ENCODE results near the gene GRAMD2B.

GRAMD2B gene

DNA sequence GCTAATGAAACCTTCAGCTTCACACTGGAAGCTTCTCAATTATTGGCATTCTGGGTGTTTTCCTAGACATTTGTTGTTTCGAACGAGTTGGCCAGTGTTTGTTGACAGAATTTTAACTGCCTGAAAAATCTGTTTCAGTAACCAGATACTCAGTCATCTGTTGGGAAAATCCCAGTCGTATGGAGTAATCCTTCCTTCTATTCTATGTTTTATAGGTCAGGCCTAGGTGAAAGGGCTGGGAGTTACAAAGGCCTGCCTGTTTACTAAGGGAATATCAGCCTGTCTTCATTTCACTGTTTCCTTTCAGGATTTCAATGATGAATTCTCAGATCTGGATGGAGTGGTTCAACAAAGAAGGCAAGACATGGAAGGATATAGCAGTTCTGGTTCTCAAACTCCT, 59.9 kb downstream of the GRAMD2B start:
- no peak for DNase-seq

- DNase-seq, result no peak
Measured at GRCh38 chr5:126484253-126484652, 61.0 kb downstream of the GRAMD2B start.

DNA sequence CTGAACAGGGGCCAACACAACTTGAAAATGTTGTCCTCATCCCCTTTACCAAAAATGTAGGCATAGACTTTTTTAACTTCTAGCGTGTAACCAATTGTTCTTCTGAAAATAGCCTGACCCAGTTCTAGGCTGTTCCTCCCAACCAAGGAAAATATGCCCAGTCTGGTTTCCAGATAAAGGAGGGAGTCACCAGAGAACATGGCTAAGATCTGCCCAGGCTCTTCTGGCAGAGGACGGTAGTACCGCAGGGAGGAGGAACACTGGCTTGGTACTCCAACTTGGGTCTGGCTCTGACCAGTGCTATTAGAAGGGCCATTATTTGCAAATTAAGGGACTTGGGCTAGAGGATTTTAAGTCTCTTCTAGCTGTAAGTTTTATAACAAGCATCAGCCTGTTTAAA, 63.1 kb downstream of the GRAMD2B start:
- no peak for DNase-seq

GRCh38 chr5:126487596-126487995, 64.4 kb downstream of the GRAMD2B start:
- DNase-seq, result no peak

DNA sequence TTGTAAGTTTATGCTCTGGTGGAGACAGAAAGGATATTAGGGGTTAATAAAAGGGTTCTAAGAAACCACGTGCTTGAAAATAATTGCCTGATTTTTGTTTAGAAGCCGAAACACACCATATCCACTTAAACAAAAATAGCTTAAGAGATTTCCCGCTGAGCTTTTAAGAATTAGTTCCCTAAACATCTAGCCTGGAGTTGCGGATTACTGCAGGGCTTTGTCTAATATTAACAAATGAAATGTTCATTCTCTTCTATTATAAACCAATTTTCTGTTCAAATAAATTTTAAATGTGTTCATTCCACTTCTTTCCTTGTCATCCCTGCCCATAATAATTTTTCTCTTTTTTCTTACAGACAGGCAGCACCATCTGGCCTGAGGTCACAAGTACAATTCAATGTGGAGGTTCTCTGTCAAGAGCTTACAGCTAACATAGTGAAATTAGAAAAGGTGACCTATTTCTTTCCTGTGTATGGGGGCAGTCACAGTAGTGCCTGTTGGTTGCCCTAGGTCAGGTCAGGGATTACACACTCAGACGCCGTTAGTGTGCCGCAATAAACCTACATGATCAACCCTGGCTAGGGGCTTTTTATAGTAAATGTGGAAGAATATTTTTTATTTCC, 65.3 kb downstream of the GRAMD2B start:
- no peak for DNase-seq

- no peak for DNase-seq
Measured at GRCh38 chr5:126490167-126490940, 67.1 kb downstream of the GRAMD2B start.

- no peak for DNase-seq
Measured at GRCh38 chr5:126492939-126493338, 69.7 kb downstream of the GRAMD2B start.

- no peak for DNase-seq
Measured at GRCh38 chr5:126494393-126494792, 71.2 kb downstream of the GRAMD2B start.

DNA sequence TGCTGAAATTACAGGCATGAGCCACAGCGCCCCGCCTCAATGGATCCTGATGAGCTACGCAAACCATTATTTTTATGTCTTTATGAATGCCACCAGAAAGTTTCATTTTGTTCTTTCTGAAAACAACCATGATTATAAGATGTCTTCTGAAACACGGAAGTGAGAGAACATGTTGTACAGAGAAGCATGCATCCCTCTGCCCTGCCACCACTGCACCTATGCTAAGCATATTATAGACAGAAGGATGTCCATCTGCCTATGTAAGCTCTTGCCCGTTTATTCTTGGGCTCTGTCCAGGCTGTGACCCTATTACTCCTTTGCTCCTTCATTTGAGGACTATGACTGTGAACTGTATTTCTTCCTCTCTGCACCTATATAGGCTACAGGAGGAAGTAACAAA, 74.3 kb downstream of the GRAMD2B start:
- DNase-seq, result no peak

DNA sequence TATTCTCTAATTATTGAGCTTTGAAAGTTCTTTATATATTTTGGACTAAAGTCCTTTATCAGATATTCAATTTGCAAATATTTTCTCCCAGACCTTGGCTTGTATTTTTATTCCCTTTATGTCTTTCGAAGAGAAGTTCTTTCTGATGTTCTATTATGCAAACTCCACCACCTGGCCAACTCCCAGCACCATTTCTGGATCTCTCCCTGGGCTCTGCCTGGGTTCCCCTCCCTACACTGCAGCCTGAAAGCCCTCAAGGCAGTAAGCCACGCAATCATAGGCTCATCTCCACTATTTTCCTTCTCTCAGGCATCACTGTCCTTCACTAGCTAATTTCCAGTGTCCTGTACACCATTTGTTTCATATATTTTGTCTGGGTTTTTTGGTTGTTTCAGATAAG, 76.1 kb downstream of the GRAMD2B start:
- no peak for DNase-seq

GRCh38 chr5:126499853-126500342, 76.7 kb downstream of the GRAMD2B start:
- DNase-seq, result no peak

DNA sequence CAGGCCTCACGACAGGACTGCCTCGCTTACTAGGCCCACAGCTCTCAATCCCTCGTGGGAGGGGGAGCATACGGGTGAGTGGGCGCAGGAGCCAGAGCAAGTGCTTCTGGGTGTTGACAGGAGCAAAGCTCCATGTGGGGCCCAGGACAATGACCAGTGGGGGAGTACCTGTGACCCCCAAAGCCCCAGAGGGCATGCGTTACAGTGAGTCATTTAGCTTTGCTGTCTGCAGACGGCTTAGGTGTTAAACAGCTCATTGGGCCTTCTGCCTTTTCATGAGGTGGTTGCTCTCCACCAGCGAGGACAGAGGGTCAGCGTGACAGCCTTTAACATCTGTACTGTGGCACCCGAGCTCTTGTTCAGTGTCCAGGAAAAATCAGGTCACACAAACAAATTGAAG, 78.2 kb downstream of the GRAMD2B start:
- DNase-seq, result no peak

GRCh38 chr5:126503602-126504104, 80.4 kb downstream of the GRAMD2B start:
- no peak for DNase-seq

- no peak for DNase-seq
Measured at GRCh38 chr5:126506079-126506478, 82.9 kb downstream of the GRAMD2B start.

DNA sequence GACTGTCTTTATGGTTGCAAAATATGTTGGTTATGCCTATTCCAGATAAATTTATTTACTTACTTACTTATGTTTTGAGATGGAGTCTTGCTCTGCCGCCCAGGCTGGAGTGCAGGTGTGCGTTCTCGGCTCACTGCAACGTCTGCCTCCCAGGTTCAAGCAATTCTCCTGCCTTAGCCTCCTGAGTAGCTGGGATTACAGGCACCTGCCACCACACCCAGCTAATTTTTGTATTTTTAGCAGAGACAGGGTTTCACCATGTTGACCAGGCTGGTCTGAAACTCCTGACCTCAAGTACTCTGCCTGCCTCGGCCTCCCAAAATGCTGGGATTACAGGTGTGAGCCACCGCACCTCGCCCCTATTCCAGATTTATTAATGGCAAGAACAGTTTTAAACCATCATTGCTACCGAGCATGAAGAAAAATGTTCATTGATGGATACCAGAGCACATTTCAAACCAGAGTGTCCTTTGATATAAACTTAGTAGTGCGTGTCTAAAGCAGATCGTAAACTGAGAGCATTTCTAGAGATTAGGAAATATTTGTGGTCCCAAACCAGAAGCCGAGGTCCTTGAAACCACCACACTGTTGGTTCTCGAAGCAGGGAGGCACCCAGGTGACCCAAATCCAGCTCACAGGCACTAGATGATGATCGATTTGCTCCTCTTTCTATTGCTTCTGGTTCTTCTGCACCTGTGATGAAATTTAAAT, 85.2 kb downstream of the GRAMD2B start:
- no peak for DNase-seq

DNA sequence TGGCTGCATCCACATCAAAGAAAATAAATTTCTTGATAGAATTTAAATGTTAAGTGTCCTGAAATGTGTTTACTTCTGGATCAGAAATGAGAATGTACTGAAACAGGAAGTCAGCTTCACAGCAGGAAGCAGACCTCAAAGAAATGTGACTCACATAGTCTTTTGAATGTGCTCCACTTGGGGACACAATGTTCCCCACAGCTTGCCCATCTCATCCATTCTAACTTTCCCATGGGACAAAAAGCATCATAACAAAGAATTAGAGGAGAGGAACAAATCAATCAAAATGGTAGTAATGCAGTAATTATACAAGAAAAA, 85.7 kb downstream of the GRAMD2B start:
- no peak for DNase-seq

- no peak for DNase-seq
Measured at GRCh38 chr5:126509339-126509738, 86.1 kb downstream of the GRAMD2B start.

DNA sequence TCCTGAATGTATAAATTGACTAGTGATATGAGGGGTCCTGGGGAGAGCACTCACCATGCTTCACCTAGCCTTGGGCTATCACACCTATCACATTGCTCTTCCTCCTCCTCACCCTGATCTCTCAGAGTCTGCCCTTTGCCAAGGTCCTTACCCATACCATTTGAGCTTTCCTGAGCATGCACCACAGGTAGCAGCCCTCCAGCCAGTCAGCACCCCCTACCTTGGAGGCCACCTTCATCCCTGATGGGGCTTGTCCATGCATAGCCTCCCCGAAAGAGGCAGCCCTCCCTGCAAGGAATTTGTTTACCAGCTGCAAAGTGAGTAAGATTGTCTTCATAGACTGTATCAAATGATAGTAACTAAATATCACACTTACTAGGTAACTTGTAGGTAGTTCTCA, 88.8 kb downstream of the GRAMD2B start:
- no peak for DNase-seq

DNA sequence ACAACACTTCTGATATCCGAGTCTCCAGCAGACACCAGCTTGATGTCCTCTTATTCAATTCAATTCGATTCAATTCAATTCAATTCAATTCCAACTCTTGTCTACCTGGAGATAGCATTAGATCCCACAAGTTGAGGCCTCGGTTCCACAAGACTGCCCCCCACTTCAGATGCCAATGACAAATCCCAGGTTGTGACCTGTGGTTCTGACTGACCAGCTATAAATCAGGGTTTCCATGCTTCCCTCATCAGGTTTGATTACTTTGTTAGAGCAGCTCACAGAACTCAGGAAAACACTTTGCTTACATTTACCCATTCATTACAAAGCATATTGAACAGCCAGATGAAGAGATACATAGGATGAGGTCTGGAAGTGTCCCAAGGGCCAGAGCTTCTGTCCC, 89.2 kb downstream of the GRAMD2B start:
- no peak for DNase-seq

GRCh38 chr5:126513302-126513701, 90.1 kb downstream of the GRAMD2B start:
- no peak for DNase-seq

DNA sequence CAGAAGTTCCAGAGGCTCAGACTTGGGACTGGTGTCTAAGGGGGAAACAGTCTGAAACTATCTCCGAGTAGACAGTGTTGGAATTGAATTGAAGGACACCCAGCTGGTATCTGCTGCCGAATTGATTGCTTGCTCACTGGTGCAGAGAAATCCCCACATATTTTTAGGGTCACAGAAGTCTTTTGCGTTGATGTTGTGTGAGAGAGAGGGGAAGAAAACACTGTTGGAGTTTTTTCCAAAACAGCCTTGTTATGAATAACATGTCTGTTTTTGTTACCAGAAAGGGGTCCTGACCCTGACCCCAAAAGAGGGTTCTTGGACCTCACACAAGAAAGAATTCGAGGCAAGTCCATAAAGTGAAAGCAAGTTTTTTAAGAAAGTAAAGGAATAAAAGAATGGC, 90.5 kb downstream of the GRAMD2B start:
- DNase-seq, result no peak

- DNase-seq, result no peak
Measured at GRCh38 chr5:126514131-126514557, 90.9 kb downstream of the GRAMD2B start.

- DNase-seq, result no peak
Measured at GRCh38 chr5:126514558-126515141, 91.4 kb downstream of the GRAMD2B start.

- DNase-seq, result no peak
Measured at GRCh38 chr5:126515337-126515736, 92.1 kb downstream of the GRAMD2B start.
